HG02884 (cell line): ENCODE measurements around the gene AMD1.

ENCODE experiments used
- ATAC-seq: cut with Tn5 transposase; IDR thresholded peaks from one replicate; pipeline ENCODE4 v1.9.1; 2021; ENCODE audit warnings: mild to moderate bottlenecking, moderate library complexity; ENCODE audit not compliant: unreplicated experiment

Gene AMD1

GRCh38 chr6:110934381-110934898 lies 59.9 kb downstream of the AMD1 start:
- no peak for ATAC-seq

DNA sequence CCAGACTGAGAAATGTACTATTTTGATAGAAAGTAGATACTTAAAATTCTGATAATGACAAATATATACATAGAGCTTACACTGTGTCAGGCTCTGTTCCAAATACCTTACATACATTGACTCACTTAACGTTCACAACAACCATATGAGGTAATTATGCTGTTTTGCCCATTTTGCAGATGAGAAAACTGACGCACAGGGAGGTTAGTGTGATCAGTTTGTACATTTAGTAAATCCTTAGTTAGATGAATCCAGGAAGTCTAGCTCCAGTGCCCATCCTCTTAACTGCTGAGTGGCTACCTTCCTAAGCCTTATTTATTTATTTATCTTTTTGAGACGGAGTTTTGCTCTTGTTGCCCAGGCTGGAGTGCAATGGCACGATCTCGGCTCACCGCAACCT lies 60.6 kb downstream of the AMD1 start:
- no peak for ATAC-seq

DNA sequence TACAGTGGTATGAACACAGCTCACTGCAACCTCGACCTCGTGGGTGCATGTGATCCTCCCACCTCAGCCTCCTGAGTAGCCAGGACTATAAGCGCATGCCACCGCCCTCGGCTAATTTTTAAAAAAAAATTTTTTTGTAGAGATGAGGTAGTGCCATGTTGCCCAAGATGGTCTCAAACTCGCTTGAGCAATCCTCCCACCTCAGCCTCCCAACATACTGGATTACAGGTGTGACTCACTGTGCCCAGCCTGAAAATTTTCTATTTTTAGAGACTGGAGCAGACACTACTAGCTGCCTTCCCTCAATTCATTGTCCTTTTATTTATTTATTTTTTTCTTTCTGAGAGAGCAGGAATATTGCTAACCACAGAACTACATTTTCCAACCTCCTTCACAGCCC lies 63.6 kb downstream of the AMD1 start:
- no peak for ATAC-seq

DNA sequence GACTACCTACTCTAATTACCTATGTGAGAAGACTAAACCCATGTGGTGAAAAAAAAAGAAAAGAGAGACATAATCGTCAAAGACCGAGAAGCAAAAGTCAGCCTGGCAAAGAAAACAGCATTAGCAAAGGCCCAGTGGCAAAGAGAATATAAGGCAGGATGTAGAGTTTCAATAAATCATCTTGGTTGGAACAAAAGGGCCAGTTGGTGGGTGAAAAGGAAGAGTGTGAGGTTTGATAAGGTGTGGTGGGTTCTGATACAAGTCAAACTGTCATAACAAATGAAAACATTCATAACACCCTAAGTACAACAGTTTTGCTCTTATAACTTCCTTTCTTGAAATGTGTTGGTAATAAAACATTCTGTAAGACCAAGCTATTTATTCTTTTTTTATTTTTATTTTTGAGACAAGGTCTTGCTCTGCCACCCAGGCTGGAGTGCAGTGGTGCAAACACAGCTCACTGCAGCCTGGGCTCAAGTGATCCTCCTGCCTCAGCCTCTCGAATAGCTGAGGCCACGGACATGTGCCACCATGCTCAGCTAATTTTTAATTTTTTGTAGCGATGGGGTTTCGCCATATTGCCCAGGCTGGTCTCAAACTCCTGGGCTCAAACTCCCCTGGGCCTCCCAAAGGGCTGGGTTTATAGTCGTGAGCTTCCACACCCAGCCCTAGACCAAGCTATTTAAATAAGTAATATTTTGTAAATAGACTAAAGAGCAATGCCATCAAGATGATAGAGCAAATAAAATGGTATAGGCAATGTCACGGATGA lies 65.0 kb downstream of the AMD1 start:
- ATAC-seq = no peak

- peak; percentile 100 for ATAC-seq
These were observed 70.1 kb downstream of the AMD1 start for GRCh38 chr6:110944681-110945151.
